Mammary epithelial cell (primary cell): ENCODE measurements around the gene PAK1.

ENCODE experiments used
- EZH2 ChIP-seq: IDR thresholded peaks from 2 replicates; pipeline ENCODE4 v1.6.1; 2012; ENCODE audit warnings: low read length, inconsistent platforms, borderline replicate concordance
- TF ChIP-seq, protein P1 (sequence below), 2 donors: IDR thresholded peaks in 1 of 2; conservative IDR thresholded peaks in 1 of 2; 2 replicates each; pipeline ENCODE4 v1.5.1; 2011 to 2012; ENCODE audit warnings: inconsistent platforms in 2 of 2, low read length in 2 of 2, mild to moderate bottlenecking in 2 of 2, control low read depth in 1 of 2, low read depth in 1 of 2; ENCODE audit not compliant: insufficient read depth in 1 of 2; ENCODE audit errors: extremely low read depth in 1 of 2

DNA sequence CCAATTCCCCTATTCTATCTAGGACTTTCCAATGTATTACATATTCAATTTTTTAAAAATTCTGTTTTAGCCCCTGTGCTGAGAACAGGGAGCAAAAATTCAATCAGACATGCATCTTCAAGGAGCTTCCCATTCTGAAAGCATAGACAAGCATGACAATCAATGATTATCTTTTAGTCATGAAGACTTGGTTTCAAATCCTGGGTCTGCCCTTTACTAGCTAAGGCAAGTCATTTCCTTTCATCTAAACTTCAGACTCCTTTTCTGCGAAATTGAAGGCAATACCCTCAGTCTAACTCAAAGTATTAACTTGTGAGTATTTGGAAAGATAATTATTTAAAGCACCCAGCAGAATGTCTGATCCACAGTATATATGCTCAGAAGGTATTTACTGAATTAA lies 24.1 kb downstream of the PAK1 start:
- no peak for TF ChIP-seq EZH2
- TF ChIP-seq, protein P1, sequence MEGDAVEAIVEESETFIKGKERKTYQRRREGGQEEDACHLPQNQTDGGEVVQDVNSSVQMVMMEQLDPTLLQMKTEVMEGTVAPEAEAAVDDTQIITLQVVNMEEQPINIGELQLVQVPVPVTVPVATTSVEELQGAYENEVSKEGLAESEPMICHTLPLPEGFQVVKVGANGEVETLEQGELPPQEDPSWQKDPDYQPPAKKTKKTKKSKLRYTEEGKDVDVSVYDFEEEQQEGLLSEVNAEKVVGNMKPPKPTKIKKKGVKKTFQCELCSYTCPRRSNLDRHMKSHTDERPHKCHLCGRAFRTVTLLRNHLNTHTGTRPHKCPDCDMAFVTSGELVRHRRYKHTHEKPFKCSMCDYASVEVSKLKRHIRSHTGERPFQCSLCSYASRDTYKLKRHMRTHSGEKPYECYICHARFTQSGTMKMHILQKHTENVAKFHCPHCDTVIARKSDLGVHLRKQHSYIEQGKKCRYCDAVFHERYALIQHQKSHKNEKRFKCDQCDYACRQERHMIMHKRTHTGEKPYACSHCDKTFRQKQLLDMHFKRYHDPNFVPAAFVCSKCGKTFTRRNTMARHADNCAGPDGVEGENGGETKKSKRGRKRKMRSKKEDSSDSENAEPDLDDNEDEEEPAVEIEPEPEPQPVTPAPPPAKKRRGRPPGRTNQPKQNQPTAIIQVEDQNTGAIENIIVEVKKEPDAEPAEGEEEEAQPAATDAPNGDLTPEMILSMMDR (conservative IDR thresholded peaks at IDR 0.05 in 1 of 2, IDR thresholded peaks at IDR 0.05 in 1 of 2; ENCODE audit: extremely low read depth in 1 of 2, insufficient read depth in 1 of 2, low read depth in 1 of 2, low read length in 2 of 2): no peak
